ENCODE data around the gene GPHN. TPM values are rescaled to one million over a fixed set of nuclear protein-coding genes. Genes with fewer than 3 reads are reported as not detected.

The GPHN gene
- total RNA-seq, 1 donor from 2014 or later, result 12.9 TPM

GRCh38 chr14:66503532-66503931, 4.4 kb upstream of the GPHN start:
- TF ChIP-seq CTCF (IDR thresholded peaks at IDR 0.05; ENCODE audit: insufficient read depth, low read length, poor library complexity, severe bottlenecking), result no peak
- no peaks in the 10 kb centered on the region for H3K36me3 ChIP-seq (ENCODE audit: control insufficient read depth, insufficient read depth, low read length)
- no peaks in the 10 kb centered on the region for H3K27me3 ChIP-seq (ENCODE audit: control insufficient read depth, insufficient read depth, low read length)
- no peak overlapping the region for H3K4me3 ChIP-seq (ENCODE audit: low read depth, low read length)
- no peak for DNase-seq (ENCODE audit: low read depth)

GRCh38 chr14:66507181-66507721, 696 bp upstream of the GPHN start:
- TF ChIP-seq CTCF (IDR thresholded peaks at IDR 0.05; ENCODE audit: insufficient read depth, low read length, poor library complexity, severe bottlenecking), result no peak
- Histone ChIP-seq H3K4me3 (ENCODE audit: low read depth, low read length) (peak overlapping the region; percentile 82), H3K27me3 (ENCODE audit: control insufficient read depth, insufficient read depth, low read length) (no peaks in the 10 kb centered on the region), H3K36me3 (ENCODE audit: control insufficient read depth, insufficient read depth, low read length) (no peaks in the 10 kb centered on the region)
- no peak for DNase-seq (ENCODE audit: low read depth)

- no peak for DNase-seq (ENCODE audit: low read depth)
- Histone ChIP-seq H3K4me3 (ENCODE audit: low read depth, low read length) (peak overlapping the region; percentile 82), H3K36me3 (ENCODE audit: control insufficient read depth, insufficient read depth, low read length) (no peaks in the 10 kb centered on the region), H3K27me3 (ENCODE audit: control insufficient read depth, insufficient read depth, low read length) (no peaks in the 10 kb centered on the region)
- no peak for TF ChIP-seq CTCF (IDR thresholded peaks at IDR 0.05; ENCODE audit: insufficient read depth, low read length, poor library complexity, severe bottlenecking)
Measured at GRCh38 chr14:66508547-66508845, 549 bp downstream of the GPHN start.

GRCh38 chr14:66508846-66509621, 1.1 kb downstream of the GPHN start:
- DNase-seq (ENCODE audit: low read depth), result no peak
- no peaks in the 10 kb centered on the region for H3K27me3 ChIP-seq (ENCODE audit: control insufficient read depth, insufficient read depth, low read length)

GRCh38 chr14:66509874-66510273, 1.9 kb downstream of the GPHN start:
- no peak for TF ChIP-seq CTCF (IDR thresholded peaks at IDR 0.05; ENCODE audit: insufficient read depth, low read length, poor library complexity, severe bottlenecking)
- Histone ChIP-seq H3K36me3 (ENCODE audit: control insufficient read depth, insufficient read depth, low read length) (no peaks in the 10 kb centered on the region), H3K27me3 (ENCODE audit: control insufficient read depth, insufficient read depth, low read length) (no peaks in the 10 kb centered on the region), H3K4me3 (ENCODE audit: low read depth, low read length) (peak overlapping the region; percentile 82)
- DNase-seq (ENCODE audit: low read depth), result no peak

More at GRCh38 chr14:66508846-66509621, 1.1 kb downstream of the GPHN start:
- H3K4me3 ChIP-seq (ENCODE audit: low read depth, low read length), result peak overlapping the region; percentile 82
- no peaks in the 10 kb centered on the region for H3K36me3 ChIP-seq (ENCODE audit: control insufficient read depth, insufficient read depth, low read length)
- TF ChIP-seq CTCF (IDR thresholded peaks at IDR 0.05; ENCODE audit: insufficient read depth, low read length, poor library complexity, severe bottlenecking), result no peak

GRCh38 chr14:66511849-66512248, 3.9 kb downstream of the GPHN start:
- Histone ChIP-seq H3K27me3 (ENCODE audit: control insufficient read depth, insufficient read depth, low read length) (no peaks in the 10 kb centered on the region), H3K4me3 (ENCODE audit: low read depth, low read length) (no peak overlapping the region), H3K36me3 (ENCODE audit: control insufficient read depth, insufficient read depth, low read length) (no peaks in the 10 kb centered on the region)
- no peak for DNase-seq (ENCODE audit: low read depth)
- TF ChIP-seq CTCF (IDR thresholded peaks at IDR 0.05; ENCODE audit: insufficient read depth, low read length, poor library complexity, severe bottlenecking), result no peak

Data from kidney epithelial cell (primary cell).